ENCODE data around the gene NUDT19. TPM values are rescaled to one million over a fixed set of nuclear protein-coding genes. Genes with fewer than 3 reads are reported as not detected.
"Not testable (repeated sequence)": the region's sequence is repeated elsewhere in the genome, so short reads cannot be mapped to it uniquely, and the experiment has no call there.

Gene NUDT19
- total RNA-seq, 5 donors from 2014 or later (not counting 1 experiment from before 2014, with no cell fraction given): 9.6 to 14.7 (median 11.5) TPM

DNA sequence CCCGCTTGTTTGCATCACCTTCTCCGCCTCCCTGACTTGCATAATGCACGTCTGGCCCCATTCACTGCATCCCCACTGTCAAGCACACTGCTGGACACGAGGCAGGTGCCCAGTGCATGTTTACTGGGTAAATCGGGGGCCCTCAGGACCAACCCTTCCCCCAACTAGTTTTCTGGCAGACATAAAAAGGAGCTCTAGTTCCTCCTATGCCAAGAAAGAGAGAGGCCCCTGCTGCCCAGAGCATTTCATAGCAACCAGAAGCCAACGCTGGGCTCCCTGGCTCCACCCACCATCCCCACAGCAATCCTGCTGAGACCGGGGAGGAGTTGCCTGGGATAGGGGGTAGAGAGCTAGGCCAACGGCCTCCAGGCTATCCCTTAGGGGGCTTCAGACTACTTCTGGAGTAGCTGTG is 39.9 kb upstream of the NUDT19 start:
- 91% methylated on average over 4 of the region's 8 CpGs for WGBS (ENCODE audit: insufficient coverage)
- Mint-ChIP-seq H3K9me3 (no peaks in the 10 kb centered on the region), H3K4me1 (peaks cover under 1 to 11% (median 8%) of the 10 kb centered on the region in 3 donors), H3K27me3 (no peaks in the 10 kb centered on the region), H3K4me3 (no peak overlapping the region), H3K36me3 (peaks cover 34% of the 10 kb centered on the region), H3K27ac (no peak overlapping the region)
- Histone ChIP-seq H3K4me1 (ENCODE audit: control insufficient read depth in 1 of 2, extremely low read depth in 1 of 2, insufficient read depth in 2 of 2, low read length in 2 of 2) (peaks cover 0 to 5% of the 10 kb centered on the region in 2 experiments), H3K36me3 (ENCODE audit: control insufficient read depth in 2 of 2, extremely low read depth in 1 of 2, insufficient read depth in 1 of 2, low read length in 1 of 2) (peaks cover 0 to 39% of the 10 kb centered on the region in 2 donors), H3K4me3 (ENCODE audit: control insufficient read depth in 1 of 2, extremely low read depth in 1 of 2, low read length in 1 of 2) (no peak overlapping the region), H3K9me3 (no peaks in the 10 kb centered on the region), H3K27me3 (replicated peaks in 1 of 2; ENCODE audit: control insufficient read depth in 2 of 2, extremely low read depth in 1 of 2, insufficient read depth in 2 of 2, low read length in 1 of 2) (no peaks in the 10 kb centered on the region), H3K27ac (ENCODE audit: low read length) (no peak overlapping the region)
- CTCF ChIA-PET: interaction anchor here in 1 of 2 donors (0.6 kb wide), 1 partner anchor 22 kb away, joined by 7 read pairs; no protein-coding TSS in a partner anchor
- DNase-seq: no peak
- no peak for ATAC-seq (replicated peaks in 1 of 4)
- POLR2A ChIA-PET: interaction anchor here in 1 of 2 donors (0.5 kb wide), 1 partner anchor 168 kb away, joined by 5 read pairs; no protein-coding TSS in a partner anchor

DNA sequence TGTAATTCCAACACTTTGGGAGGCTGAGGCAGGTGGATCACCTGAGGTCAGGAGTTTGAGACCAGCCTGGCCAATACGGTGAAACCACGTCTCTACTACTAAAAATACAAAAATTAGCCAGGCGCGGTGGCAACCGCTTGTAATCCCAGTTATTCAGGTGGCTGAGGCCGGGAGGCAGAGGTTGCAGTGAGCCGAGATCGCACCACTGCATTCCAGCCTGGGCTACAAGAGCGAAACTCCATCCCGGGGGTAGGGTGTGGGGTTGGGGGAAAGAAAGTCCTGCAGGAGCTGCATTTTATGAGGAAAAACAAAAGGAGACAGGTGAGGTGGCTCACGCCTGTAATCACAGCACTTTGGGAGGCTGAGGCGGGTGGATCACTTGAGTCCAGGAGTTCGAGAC is 39.3 kb upstream of the NUDT19 start:
- CTCF ChIA-PET: not testable (repeated sequence)
- peaks cover 33% of the 10 kb centered on the region for H3K36me3 Mint-ChIP-seq

DNA sequence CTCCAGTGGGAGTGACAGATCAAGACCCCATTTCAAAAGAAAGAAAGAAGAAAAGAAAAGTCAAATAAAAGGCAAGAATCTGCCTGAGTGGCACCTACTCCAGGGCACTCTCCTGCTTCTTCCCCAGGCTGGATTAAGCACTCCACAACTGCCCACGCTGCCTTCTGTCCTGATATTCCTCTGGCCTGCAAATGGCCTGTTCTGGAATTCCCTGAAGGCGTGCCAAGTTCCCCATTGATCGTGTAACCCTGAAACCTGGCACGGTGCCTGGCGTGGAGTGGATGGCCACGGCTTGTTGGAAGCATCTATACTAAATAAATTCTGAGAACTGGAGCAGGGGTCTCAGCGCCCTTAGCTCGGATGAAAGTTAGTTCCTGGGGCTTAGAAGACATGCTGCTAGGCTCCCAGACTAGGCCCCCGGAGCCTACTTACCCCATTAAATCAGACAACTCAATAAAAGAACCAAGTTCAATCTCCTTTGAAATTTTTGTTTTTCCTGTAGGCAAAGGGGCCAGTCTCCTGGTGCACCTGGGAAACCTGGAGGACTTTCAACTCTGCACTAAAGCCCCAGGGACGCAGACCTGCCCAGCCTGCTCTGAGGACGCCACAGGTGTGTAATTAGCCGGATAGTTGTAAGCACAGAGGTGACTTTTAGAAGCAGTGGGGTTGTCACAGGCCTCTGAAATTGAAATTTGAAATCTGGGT is 38.6 kb upstream of the NUDT19 start:
- Mint-ChIP-seq H3K27ac (no peak overlapping the region), H3K9me3 (no peaks in the 10 kb centered on the region), H3K36me3 (peaks cover 27% of the 10 kb centered on the region), H3K4me1 (no peaks in the 10 kb centered on the region), H3K27me3 (no peaks in the 10 kb centered on the region), H3K4me3 (no peak overlapping the region)
- peaks cover 0 to 37% of the 10 kb centered on the region in 2 donors for H3K36me3 ChIP-seq (ENCODE audit: control insufficient read depth in 2 of 2, extremely low read depth in 1 of 2, insufficient read depth in 1 of 2, low read length in 1 of 2)
- H3K9me3 ChIP-seq: no peaks in the 10 kb centered on the region
- WGBS (ENCODE audit: insufficient coverage): 96% methylated on average over 12 of the region's 12 CpGs
- no peaks in the 10 kb centered on the region for H3K4me1 ChIP-seq (ENCODE audit: control insufficient read depth in 1 of 2, extremely low read depth in 1 of 2, insufficient read depth in 2 of 2, low read length in 2 of 2)
- no peak overlapping the region for H3K27ac ChIP-seq (ENCODE audit: low read length)
- no peak overlapping the region for H3K4me3 ChIP-seq (ENCODE audit: control insufficient read depth in 1 of 2, extremely low read depth in 1 of 2, low read length in 1 of 2)
- no peaks in the 10 kb centered on the region for H3K27me3 ChIP-seq (replicated peaks in 1 of 2; ENCODE audit: control insufficient read depth in 2 of 2, extremely low read depth in 1 of 2, insufficient read depth in 2 of 2, low read length in 1 of 2)
- ChIA-PET POLR2A (no interaction called here), CTCF (no interaction called here)
- ATAC-seq (replicated peaks in 1 of 4) (no peak), DNase-seq (no peak)

More for the DNA sequence above, 39.3 kb upstream of the NUDT19 start:
- H3K36me3 ChIP-seq (ENCODE audit: control insufficient read depth in 2 of 2, extremely low read depth in 1 of 2, insufficient read depth in 1 of 2, low read length in 1 of 2): peaks cover 0 to 37% of the 10 kb centered on the region in 2 donors
- H3K4me1 ChIP-seq (ENCODE audit: control insufficient read depth in 1 of 2, extremely low read depth in 1 of 2, insufficient read depth in 2 of 2, low read length in 2 of 2); H3K9me3 ChIP-seq; H3K4me3 Mint-ChIP-seq; ATAC-seq (replicated peaks in 1 of 4); H3K4me1 Mint-ChIP-seq; H3K27ac ChIP-seq (ENCODE audit: low read length); H3K9me3 Mint-ChIP-seq; DNase-seq; H3K27me3 Mint-ChIP-seq; H3K27me3 ChIP-seq (replicated peaks in 1 of 2; ENCODE audit: control insufficient read depth in 2 of 2, extremely low read depth in 1 of 2, insufficient read depth in 2 of 2, low read length in 1 of 2); H3K4me3 ChIP-seq (ENCODE audit: control insufficient read depth in 1 of 2, extremely low read depth in 1 of 2, low read length in 1 of 2); H3K27ac Mint-ChIP-seq: not testable (repeated sequence)
- POLR2A ChIA-PET: interaction anchor here in 1 of 2 donors (0.5 kb wide), 1 partner anchor 168 kb away, joined by 5 read pairs; no protein-coding TSS in a partner anchor
- 97% methylated on average over 10 of the region's 13 CpGs for WGBS (ENCODE audit: insufficient coverage)

DNA sequence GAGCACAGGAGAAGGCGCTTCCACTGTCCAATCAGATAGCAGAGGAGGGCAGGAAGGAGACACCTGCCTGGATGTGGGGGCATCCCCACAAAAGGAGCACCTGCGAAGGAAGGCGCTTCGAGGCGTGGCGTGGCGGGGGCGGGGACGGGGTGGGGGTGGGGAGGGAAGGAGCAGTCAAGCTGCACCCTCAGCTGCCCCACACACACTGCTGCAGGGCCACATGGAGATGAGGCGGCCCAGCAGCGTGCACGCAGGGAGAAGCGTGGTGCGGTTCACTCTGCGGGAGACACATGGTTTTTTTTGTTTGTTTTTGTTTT is 38.1 kb upstream of the NUDT19 start:
- no peaks in the 10 kb centered on the region for H3K27me3 ChIP-seq (replicated peaks in 1 of 2; ENCODE audit: control insufficient read depth in 2 of 2, extremely low read depth in 1 of 2, insufficient read depth in 2 of 2, low read length in 1 of 2)
- ChIA-PET CTCF (no interaction called here), POLR2A (no interaction called here)
- H3K4me1 ChIP-seq (ENCODE audit: control insufficient read depth in 1 of 2, extremely low read depth in 1 of 2, insufficient read depth in 2 of 2, low read length in 2 of 2): no peaks in the 10 kb centered on the region
- no peaks in the 10 kb centered on the region for H3K9me3 ChIP-seq
- no peak overlapping the region for H3K27ac Mint-ChIP-seq
- peaks cover 0 to 38% of the 10 kb centered on the region in 2 donors for H3K36me3 ChIP-seq (ENCODE audit: control insufficient read depth in 2 of 2, extremely low read depth in 1 of 2, insufficient read depth in 1 of 2, low read length in 1 of 2)
- ATAC-seq (replicated peaks in 1 of 4) (no peak), DNase-seq (no peak)
- no peaks in the 10 kb centered on the region for H3K9me3 Mint-ChIP-seq
- no peak overlapping the region for H3K4me3 ChIP-seq (ENCODE audit: control insufficient read depth in 1 of 2, extremely low read depth in 1 of 2, low read length in 1 of 2)
- H3K27me3 Mint-ChIP-seq: no peaks in the 10 kb centered on the region
- H3K27ac ChIP-seq (ENCODE audit: low read length): no peak overlapping the region
- 90% methylated on average over 2 of the region's 15 CpGs for WGBS (ENCODE audit: insufficient coverage)
- peaks cover 23% of the 10 kb centered on the region for H3K36me3 Mint-ChIP-seq
- H3K4me1 Mint-ChIP-seq: no peaks in the 10 kb centered on the region
- H3K4me3 Mint-ChIP-seq: no peak overlapping the region

DNA sequence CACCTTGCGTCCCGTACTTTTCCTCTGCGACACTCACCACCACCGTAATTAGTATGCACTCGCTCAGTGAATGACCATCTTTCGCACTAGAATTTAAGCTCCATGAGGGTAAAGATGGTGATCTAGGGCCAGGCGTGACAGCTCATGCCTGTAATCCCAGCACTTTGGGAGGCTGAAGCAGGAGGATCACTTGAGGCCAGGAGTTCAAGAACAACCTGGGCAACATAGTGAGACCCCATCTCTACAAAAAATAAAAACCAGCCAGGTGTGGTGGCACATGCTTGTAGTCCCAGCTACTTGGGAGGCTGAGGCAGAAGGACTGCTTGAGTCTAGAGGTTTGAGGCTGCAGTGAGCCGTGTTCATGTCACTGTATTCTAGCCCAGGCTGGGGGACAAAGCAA is 35.2 kb upstream of the NUDT19 start:
- not testable (repeated sequence) for ATAC-seq (replicated peaks in 1 of 4); H3K9me3 Mint-ChIP-seq; H3K4me3 ChIP-seq (ENCODE audit: control insufficient read depth in 1 of 2, extremely low read depth in 1 of 2, low read length in 1 of 2); H3K27me3 ChIP-seq (replicated peaks in 1 of 2; ENCODE audit: control insufficient read depth in 2 of 2, extremely low read depth in 1 of 2, insufficient read depth in 2 of 2, low read length in 1 of 2); H3K4me3 Mint-ChIP-seq; H3K9me3 ChIP-seq; H3K27me3 Mint-ChIP-seq; H3K27ac ChIP-seq (ENCODE audit: low read length); DNase-seq; H3K4me1 ChIP-seq (ENCODE audit: control insufficient read depth in 1 of 2, extremely low read depth in 1 of 2, insufficient read depth in 2 of 2, low read length in 2 of 2); H3K27ac Mint-ChIP-seq
- Mint-ChIP-seq H3K4me1 (peaks cover 0 to 12% (median 2%) of the 10 kb centered on the region in 3 donors), H3K36me3 (peaks cover 13% of the 10 kb centered on the region)
- peaks cover 3 to 26% of the 10 kb centered on the region in 2 donors for H3K36me3 ChIP-seq (ENCODE audit: control insufficient read depth in 2 of 2, extremely low read depth in 1 of 2, insufficient read depth in 1 of 2, low read length in 1 of 2)
- ChIA-PET CTCF (interaction anchor here (0.5 to 0.8 kb wide), 3 partner anchors 84 to 1973 kb away, joined by 3 to 4 read pairs (median 4); no protein-coding TSS in a partner anchor), POLR2A (interaction anchor here (0.6 to 0.7 kb wide), 2 partner anchors 209 to 652 kb away, joined by 3 to 5 read pairs; no protein-coding TSS in a partner anchor)
- 93% methylated on average over 6 of the region's 8 CpGs for WGBS (ENCODE audit: insufficient coverage)

DNA sequence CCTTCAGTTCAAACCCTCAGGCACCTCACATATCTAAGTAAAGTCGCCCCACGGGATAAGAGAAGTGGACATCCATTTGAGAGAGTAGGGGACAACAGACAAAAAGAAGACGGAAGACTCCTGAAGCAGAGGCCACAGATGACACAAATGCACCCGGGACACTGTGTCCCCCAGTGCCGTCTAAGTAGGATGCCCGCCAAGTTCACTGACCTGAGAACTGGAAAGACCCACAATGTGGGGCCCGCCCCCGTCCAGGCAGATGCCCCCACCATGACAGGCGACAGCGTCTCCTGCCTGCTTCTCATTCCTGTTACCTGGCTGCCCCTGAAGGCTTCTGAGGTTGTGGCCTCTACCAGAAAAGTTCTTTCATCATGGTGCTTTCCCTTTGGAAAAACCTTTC is 33.5 kb upstream of the NUDT19 start:
- DNase-seq: no peak
- Mint-ChIP-seq H3K9me3 (no peaks in the 10 kb centered on the region), H3K27me3 (no peaks in the 10 kb centered on the region), H3K27ac (no peak overlapping the region), H3K4me1 (peaks cover 5 to 15% (median 7%) of the 10 kb centered on the region in 3 donors), H3K4me3 (no peak overlapping the region), H3K36me3 (peaks cover 13% of the 10 kb centered on the region)
- ChIA-PET CTCF (no interaction called here), POLR2A (no interaction called here)
- H3K4me3 ChIP-seq (ENCODE audit: control insufficient read depth in 1 of 2, extremely low read depth in 1 of 2, low read length in 1 of 2): no peak overlapping the region
- H3K4me1 ChIP-seq (ENCODE audit: control insufficient read depth in 1 of 2, extremely low read depth in 1 of 2, insufficient read depth in 2 of 2, low read length in 2 of 2): peaks cover 0 to 6% of the 10 kb centered on the region in 2 experiments
- no peak overlapping the region for H3K27ac ChIP-seq (ENCODE audit: low read length)
- H3K36me3 ChIP-seq (ENCODE audit: control insufficient read depth in 2 of 2, extremely low read depth in 1 of 2, insufficient read depth in 1 of 2, low read length in 1 of 2): peaks cover 3 to 26% of the 10 kb centered on the region in 2 donors
- no peak for ATAC-seq (replicated peaks in 1 of 4)
- H3K27me3 ChIP-seq (replicated peaks in 1 of 2; ENCODE audit: control insufficient read depth in 2 of 2, extremely low read depth in 1 of 2, insufficient read depth in 2 of 2, low read length in 1 of 2): no peaks in the 10 kb centered on the region
- H3K9me3 ChIP-seq: no peaks in the 10 kb centered on the region
- 97% methylated on average over 8 of the region's 10 CpGs for WGBS (ENCODE audit: insufficient coverage)

Data from T-cell (primary cell).